ENCODE measurements around the gene CEP104.

The CEP104 gene

DNA sequence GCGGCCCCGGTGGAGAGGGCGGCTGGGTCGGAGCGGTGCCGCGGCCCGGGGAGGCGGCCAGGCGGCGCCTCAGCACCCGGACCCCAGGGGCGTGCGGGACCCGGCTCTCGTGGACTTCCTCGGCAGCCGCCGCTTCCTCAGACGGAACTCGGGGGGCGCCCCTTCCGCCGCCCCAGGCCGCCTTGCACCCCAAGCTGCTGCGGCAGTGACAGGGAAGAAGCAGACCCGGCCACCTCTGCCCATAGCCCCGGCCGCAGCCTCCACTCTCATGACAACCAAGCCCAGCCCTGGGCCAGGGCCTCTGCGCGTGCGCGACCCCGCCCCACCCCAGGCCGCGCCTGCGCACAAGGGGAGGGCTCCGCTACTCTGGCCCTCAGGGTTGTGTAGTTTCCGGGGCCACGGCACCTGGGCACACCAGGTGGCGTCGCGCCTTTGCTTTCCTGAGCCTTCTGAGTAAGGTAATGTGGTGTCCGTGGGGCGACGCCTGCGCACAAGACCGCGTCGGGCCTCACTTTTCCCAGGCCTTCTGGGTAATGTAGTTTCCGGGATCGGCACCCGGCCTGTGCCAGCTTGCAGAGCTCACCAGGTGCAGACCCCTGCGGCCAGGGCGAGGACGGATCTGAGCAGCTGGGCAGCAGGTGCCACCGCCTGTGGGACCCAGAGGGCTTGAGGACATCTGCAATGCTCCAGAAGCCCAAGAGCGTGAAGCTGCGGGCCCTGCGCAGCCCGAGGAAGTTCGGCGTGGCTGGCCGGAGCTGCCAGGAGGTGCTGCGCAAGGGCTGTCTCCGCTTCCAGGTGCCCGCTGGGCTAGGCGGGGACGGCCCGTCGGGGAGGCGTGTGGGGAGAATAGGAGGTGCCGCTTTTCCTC lies at the start of gene CEP104, which contains the start of gene DFFB:
Gene CEP104, minus strand, starts transcription at position 289 of the 868 bp plus-strand sequence. CDS start 4,804 bp downstream, outside the sequence.
Gene DFFB, plus strand, starts transcription at position 554 of the 868 bp plus-strand sequence. Its CDS starts 128 bp downstream, at position 682.
- peak; percentile 97 for DNase-seq (ENCODE audit: low spot score)

DNA sequence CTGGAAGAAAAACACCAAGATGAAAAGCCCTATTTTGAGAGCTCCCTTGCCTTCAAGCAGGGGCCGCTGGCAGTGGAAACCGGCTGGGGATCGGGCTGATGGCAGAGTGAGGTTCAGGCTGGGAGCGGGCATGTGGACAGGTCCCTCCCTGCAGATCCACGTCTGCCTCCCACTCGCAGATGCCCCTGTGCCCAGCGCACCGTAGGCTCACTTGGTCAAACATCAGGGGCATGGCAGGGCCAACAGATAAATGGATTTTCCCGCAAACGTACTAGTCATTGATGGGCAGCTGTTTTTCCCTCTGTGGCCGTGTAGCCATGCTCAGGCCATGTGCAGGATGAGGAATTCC lies 49.6 kb upstream of the CEP104 start:
- no peak for DNase-seq (ENCODE audit: low spot score)

DNA sequence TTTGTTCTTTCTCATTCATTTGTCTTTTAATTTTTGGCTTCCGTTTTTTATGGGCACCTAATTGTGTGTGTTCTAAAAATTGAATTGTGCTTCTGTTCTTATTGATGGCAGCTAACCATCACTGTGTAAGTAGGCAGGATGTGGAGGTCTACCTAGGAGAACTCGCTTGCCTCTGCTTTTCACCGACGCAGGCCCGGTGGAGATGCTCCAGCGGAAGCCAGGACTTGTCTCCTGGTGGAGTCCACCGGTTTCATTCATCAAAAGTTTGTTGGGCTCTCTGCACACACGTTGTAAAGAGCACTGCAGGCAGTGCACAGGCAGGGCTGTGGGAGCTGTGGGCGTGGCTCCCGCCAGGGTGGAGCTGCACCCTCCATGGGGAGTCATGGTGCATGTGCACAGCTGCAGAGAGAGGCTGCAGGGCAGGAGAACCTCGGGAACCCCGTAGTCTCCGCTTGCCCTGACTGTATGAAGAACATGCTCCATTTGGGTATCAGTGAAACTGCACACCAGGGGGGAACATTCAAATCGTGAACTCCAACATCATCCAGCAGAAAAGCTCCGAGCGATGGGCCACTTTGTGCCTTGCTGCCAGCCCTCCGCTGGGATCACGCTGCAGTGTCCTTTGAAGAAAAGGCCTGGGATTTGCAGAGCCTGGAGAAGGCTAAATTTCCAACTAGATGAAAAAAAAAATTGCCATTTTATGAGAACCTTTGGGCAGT lies 49.1 kb upstream of the CEP104 start:
- no peak for DNase-seq (ENCODE audit: low spot score)

DNA sequence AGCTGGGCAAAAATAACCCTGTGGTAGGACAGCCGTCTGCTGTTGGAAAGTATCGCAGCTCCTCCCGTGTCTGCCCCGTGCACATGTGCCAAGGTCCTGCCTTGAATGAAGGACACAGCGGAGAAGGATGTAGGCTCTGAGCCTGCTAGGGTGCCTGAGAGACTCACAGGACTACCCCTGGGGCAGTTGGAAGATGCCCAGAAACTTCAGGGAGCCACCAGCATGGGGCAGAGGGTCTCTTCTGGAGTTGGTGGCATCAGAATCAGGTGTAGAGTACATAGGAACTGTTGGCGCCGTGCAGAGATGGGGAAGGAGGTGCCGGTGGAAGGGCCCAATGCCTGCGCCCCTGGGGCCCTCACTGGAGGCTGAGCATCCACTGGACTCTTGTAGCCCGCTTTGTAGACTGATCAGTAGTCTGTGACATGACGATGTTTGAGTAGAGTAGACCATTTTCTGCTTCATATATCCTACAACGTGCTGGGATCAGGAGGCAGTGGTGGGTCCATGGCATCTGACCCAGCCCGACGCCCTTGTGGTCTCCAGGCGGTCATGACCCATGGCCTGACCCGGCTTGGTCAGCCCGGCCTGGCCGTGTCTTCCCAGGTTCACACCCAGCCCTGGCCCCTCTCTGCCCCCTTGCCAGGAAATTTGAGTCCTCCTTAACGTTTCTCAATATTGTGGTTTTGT lies 48.4 kb upstream of the CEP104 start:
- no peak for DNase-seq (ENCODE audit: low spot score)

DNA sequence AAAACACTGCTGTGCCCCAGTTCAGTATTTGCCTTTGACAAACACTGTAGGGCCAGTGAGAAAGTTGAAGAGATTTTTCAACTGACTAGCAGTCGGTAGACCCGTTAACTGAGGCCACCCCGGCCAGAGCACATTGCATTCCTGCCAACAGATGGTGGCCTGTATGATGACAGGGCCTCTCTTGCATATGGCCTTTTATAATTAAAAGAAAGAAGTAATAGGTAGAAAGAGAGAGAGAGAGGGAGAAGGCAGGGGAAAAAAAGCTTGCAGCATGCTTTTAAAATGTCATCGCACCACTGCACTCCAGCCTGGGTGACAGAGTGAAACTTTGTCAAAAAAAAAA lies 47.8 kb upstream of the CEP104 start:
- no peak for DNase-seq (ENCODE audit: low spot score)

DNA sequence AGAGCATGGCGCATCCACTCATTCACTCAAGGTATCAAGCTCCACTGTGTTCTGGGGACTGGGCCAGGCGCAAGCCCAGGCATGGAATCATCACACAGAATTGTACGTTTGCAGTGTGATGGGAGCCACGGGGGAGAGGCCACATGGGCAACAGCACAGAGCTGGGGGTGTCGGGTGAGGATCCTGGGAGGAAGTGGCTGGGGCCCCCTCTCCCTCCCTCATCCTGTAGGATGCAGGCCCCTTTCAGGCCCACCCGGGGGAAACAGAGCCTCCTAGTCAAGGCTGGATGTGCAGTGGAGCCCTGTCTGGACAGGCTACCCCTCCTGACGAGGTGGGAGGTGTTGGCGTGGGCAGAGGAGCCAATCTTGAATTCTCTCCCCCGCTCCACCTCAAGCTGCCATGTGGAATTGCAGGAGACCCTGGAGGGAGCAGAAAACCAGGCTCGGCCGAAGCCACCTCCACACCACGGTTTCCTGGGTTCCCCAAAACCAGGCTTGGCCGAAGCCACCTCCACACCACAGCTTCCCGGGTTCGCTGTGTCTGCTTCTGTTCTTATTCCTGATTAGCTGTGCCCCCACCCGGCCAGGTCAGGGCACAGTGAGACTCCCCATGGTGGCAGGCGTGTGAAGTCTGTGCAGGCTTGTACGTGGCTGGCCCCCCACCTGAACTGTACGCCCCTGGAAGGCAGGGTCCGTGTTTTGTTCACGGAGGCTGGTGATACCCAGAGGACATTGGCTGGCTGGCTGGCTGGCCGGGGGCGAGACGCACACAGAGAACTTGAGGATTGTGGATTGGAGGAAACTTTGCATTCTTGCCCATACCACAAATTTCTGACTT lies 47.2 kb upstream of the CEP104 start:
- DNase-seq (ENCODE audit: low spot score), result no peak

DNA sequence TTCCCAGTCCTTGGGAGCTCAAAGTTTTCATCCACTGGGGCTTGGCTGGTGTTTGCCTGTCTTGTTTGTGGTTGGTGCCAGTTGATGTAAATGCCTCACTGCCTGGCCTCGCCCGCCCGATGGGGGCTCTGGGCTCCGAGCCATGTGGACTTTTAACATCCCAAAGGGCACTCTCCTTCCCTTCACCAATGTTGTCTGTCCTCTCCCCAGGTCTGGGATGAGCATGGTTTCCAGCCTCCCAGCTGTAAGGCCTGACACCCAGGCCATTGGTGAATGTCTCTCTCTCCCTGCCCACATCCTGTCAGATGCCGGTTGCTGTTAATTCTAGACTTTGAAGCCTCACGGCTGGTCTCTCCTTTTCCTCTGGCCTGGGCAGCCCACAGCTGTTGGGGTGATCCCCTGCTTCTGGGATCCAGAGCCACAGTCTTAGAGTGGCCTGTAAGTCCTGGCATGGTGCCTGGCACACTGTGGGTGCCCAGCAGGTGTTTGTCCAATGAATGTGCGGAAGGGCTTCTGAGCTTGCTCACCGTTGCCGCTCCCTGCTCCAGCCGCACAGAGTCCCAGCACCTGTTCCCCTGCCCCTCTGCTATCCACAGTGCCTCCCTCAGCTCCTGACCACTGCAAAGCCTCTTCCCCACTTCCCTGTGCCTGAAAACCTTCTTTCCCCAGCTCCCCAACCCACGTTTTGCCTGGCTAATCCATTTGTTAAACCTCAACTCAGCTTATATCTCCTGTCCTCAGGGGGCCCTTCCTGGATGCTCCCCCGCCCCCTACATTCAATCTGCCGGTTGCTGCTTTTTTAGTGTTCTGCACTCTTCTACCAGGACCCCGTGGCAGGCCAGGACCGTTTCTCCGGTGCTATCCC lies 46.4 kb upstream of the CEP104 start:
- no peak for DNase-seq (ENCODE audit: low spot score)

DNA sequence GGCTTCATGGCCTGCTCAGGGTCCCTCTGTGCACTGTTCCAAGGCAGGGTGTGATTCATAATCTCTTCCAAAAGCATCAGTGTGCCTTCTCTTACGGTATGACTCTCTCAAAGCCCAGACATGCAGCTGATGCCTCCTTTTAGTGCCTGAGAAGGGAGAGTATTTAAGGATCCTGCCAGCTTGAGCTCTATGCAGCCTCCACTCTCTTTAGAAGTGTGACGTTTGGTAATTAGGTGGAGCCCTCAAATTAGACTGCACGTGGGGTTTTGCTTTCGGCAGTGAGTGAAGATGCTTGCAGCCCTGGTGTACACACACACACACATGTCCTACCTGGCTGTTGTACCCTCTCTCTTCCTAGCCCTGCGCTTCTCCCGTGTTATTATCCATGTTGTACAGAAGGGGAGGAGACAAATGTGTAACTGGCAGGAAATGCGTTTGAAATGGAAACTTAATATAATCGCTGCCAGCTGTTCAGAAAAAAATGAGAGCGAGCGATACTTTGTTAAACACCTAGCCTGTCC lies 45.6 kb upstream of the CEP104 start:
- no peak for DNase-seq (ENCODE audit: low spot score)

DNA sequence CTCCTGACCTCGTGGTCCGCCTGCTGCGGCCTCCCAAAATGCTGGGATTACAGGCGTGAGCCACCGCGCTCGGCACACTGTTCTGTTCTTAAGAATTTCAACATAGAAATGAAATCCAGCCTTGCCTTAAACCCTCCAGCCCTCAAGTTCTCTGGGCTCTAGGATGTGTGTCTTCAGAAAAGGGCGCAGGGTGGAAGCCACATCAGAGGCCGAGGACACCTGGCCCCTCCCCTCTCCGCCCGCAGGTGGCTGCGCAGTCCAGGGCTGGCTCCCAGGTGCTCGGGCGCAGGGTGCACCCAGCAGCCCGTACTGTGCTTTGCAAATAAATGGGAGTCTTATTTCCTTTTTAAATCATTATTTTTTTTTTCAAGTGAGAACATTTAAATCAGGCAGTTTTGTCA lies 45.1 kb upstream of the CEP104 start:
- DNase-seq (ENCODE audit: low spot score), result no peak

DNA sequence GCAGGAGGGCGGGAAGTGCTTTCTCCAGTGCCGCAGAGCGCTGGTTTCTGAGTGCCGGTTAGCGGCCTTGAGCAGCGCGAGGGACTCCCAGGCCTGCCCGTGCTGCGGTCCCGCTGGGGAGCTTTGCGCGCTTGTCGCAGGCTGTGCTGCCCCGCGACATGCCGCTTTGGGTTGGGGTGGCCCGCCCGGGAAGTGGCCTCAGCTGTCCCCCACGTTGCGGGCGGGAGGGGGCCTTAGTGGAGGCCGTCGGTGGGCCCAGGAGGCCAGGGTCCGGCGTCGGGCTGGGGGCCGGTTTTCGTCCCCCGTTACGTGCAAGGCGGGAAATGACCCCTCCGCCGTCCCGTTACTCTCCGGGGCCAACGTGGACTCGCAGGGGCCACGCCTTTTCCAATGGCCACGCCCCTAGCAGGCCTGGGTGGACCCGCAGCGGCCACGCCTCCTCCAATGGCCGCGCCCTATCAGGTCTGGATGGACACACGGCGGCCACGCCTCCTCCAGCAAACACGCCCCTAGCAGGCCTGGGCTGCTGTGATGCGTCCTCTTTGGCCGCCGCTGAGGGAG lies 44.0 kb upstream of the CEP104 start:
- peak; percentile 94 for DNase-seq (ENCODE audit: low spot score)

DNA sequence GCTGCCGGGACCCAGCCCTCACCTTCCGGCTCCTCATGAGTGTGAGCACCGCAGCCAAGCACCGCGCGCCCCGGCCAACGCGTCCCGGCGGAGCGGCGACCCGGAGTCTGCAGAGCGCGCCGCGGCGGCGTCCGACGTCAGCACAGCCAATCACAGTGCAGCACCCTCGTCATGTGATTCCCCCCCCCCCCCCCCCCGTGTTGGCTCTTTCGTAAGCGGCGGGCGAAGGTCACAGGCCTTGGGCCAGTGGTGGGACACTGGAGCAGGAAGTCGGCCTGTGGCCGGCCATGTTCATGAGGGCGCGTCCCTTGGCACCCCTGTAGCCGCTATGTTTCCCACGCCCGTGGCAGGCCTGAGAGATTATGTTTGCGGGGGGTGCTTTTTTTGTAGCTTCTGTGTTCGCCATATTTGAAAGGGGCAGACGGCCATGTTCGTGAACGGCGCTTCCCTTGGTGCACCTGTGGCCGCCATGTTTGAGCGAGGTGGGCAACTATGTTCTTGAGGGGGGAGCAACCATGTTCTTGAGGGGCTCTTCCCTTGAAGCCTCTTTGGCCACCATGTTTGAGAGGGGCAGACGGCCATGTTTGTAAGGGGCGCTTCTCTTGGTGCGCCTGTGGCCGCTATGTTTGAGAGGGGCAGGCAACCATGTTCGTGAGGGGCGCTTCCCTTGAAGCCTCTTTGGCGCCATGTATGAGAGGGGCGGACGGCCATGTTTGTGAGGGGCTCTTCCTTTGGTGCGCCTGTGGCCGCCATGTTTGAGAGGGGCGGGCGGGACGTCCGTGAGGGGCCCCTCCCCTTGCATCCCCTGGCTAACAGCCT lies 43.3 kb upstream of the CEP104 start, which contains the start of gene C1orf174:
Gene C1orf174, minus strand, starts transcription at position 123 of the 819 bp plus-strand sequence. Its CDS starts 86 bp downstream, at position 37.
- DNase-seq (ENCODE audit: low spot score), result peak; percentile 94

DNA sequence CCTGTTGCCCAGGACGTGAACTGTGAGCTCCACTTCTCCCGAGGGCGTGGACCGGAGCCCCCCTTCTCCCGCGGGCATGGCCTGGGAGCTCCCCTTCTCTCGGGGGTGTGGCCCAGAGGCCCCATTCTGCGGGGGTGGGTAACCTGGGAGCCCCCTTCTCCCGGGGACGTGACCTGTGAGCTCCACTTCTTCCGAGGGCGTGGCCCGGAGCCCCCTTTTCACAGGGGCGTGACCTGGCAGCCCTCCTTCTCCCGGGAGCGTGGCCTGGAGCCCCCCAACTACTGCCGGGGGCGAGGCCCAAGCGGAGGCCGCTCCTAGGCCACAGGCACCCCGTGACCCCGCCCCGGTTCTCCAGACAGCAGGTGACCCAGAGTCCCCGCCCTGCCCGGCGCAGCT lies 42.7 kb upstream of the CEP104 start:
- DNase-seq (ENCODE audit: low spot score), result no peak

DNA sequence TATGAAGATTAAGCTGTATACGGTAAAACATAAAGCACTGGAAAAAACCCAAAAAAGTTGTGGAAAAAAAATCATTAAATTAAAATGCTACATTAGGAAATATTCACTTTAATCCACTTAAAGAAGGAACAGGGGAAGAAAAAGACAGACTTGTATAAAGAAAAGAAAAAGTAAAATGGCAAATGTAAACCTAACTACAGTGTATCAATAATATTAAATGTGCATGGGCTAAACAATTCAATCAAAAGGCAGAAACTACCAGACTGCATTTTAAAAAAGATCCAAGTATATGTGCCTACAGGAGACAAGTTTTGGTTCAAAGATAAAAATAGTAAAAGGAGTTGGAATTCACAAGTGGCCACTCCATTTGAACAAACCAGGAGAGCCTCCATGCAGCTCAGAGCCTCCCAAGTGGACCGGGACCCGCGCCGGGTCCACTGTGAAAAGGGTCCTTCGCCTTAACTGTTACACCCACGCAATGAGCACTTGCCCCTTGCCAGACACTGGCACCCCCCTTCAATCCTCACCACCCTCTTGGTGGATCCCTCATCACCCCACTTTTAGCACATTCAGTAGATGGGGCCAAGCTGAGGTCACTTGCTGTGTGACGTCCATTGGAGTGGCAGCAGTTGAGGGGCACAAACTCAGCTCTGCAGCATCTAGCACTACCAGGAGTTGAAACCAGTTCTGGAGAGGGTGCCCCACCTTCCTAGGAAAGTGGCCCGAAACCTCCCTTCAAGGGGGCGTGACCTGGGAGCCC lies 42.2 kb upstream of the CEP104 start:
- no peak for DNase-seq (ENCODE audit: low spot score)

DNA sequence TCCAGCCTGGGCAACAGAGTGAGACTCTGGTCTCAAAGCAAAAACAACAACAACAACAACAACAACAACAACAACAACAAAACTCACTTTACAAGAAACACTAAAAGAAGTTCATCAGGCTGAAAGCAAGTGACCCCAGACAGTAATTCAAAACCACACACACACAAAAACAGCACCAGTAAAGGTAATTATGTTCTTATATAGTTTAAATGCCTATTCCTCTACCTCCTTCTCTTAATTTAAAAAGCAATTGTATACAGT lies 41.4 kb upstream of the CEP104 start:
- DNase-seq (ENCODE audit: low spot score), result no peak

DNA sequence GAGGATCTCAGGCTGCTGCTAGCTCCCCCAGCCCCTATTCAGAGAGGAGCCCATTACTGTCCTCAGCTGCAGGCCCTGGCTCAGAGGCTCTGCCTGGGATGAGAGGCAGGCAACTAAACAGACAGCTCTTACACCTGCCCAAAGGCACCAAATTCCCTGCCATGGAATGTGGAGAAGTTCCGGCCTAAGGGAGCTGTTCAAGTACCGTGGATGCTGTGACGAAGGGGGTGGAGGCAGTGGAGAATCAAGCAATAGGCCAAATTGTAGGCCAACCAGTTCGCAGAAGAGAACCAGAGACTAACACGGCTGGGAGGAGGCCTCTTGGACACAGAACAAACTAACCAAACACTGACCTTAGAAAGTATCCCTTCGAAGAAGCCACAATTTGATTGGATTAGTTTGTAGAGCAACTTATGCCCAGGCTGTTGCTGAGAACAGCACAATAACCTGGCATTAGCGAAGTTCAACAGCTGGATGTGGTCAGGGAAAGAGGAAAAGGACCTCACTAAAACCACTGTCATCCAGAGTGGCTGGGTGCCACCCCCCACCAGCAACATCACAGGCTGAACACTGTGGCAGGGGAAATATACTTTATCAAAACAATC lies 39.5 kb upstream of the CEP104 start:
- DNase-seq (ENCODE audit: low spot score), result no peak

DNA sequence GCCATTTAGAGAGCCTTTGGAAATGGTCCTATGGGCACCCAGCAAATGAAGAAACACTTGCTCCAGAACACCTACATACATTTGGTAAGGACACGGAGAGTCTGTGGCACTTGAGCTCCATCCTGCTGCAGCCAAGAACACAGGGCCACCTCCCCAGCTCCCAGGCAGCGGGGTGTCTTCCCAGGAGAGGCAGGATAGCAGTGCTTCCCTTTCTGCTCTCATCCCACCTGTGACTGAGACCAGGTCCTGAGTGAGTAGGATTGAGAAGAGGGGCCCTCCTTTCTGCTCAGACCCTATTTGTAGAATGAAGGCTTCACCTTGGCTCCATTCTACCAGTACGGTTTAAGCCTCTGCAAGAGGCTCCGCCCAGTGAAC lies 38.9 kb upstream of the CEP104 start:
- no peak for DNase-seq (ENCODE audit: low spot score)

DNA sequence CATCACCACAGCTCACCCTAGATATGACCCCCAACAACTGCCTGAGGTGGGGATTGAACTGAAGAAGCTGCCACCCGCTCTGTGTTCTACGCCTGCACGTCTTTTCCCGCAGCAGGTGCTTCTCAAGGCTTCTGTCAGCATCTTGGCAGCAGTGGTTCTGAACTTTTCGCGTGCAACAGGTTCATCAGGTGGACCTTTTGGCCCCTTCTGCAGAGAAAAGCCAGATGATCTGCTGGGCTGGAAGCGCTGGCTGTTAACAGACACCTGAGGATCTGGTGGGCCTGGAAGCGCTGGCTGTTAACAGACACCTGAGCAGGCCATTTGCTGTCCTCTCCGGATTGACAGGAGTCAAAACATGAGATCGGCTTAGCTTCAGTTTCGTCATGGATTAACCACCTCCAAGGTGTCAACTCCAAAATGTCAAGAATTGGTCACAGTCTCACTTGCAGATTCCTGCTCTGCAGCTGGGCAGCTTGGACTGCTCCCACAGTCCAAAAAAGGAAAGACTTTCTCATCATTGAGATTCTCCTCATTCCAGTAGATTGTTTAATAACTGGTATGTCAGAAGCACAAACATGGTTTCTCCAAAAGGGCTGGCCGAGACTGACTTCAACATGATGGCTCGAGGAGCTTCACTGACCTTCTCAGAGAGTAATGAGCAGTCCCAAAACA lies 38.4 kb upstream of the CEP104 start:
- no peak for DNase-seq (ENCODE audit: low spot score)
